ENCODE measurements around the gene HS6ST3. TPM values are rescaled to one million over a fixed set of nuclear protein-coding genes. Genes with fewer than 3 reads are reported as not detected.

Gene HS6ST3
- total RNA-seq, 1 donor from 2014 or later, result 1.3 TPM

DNA sequence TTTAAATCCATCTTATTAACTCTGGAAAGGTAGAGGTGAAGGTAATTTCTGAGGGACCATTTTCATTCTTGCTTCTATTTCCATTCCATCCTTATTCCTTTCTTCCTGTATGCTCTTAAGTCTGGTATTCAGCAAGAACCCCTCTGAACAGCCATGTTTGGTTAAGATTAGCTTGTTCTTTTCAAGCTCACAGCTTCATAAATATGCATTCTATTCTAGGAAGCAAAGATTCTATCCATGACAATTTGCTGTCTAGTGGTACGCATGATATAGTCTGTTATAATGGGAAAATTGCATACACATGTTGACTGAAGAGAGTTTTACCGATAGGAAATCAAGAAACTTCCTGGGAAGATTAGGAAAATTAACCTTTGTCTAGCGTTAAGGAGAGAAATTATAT lies 218.7 kb downstream of the HS6ST3 start:
- TF ChIP-seq, protein P1, sequence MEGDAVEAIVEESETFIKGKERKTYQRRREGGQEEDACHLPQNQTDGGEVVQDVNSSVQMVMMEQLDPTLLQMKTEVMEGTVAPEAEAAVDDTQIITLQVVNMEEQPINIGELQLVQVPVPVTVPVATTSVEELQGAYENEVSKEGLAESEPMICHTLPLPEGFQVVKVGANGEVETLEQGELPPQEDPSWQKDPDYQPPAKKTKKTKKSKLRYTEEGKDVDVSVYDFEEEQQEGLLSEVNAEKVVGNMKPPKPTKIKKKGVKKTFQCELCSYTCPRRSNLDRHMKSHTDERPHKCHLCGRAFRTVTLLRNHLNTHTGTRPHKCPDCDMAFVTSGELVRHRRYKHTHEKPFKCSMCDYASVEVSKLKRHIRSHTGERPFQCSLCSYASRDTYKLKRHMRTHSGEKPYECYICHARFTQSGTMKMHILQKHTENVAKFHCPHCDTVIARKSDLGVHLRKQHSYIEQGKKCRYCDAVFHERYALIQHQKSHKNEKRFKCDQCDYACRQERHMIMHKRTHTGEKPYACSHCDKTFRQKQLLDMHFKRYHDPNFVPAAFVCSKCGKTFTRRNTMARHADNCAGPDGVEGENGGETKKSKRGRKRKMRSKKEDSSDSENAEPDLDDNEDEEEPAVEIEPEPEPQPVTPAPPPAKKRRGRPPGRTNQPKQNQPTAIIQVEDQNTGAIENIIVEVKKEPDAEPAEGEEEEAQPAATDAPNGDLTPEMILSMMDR (IDR thresholded peaks at IDR 0.05; ENCODE audit: partially characterized antibody, unreplicated experiment), result no peak
- no peaks in the 10 kb centered on the region for H3K27me3 Mint-ChIP-seq (ENCODE audit: unreplicated experiment)

DNA sequence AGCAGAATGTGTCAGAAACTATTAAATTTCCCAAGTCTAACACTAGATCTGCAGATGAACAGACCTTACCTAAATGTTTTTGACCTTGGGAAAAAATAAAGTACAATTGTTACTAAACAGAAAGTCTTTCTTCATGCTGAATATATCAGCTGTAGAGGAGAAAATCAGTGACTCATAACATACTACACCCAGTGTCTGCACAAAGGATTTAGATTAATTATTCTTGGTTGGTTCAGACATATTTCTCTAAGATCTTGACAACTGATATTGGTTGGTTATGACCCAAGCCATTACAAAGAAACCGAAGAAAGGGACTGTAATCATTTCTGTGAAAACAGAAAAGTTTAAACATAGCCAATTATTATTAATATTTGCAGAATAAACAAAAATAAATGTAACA lies 225.1 kb downstream of the HS6ST3 start:
- no peak overlapping the region for H3K4me3 Mint-ChIP-seq (ENCODE audit: unreplicated experiment)
- TF ChIP-seq, protein P1 (IDR thresholded peaks at IDR 0.05; ENCODE audit: partially characterized antibody, unreplicated experiment), result no peak
- H3K27me3 Mint-ChIP-seq (ENCODE audit: unreplicated experiment), result no peaks in the 10 kb centered on the region
- H3K9me3 Mint-ChIP-seq (ENCODE audit: unreplicated experiment), result no peaks in the 10 kb centered on the region
- no peak for DNase-seq
- no peaks in the 10 kb centered on the region for H3K36me3 Mint-ChIP-seq (ENCODE audit: unreplicated experiment)
- no peaks in the 10 kb centered on the region for H3K4me1 Mint-ChIP-seq (ENCODE audit: low read depth, unreplicated experiment)
- no peak overlapping the region for H3K27ac Mint-ChIP-seq (ENCODE audit: unreplicated experiment)

More for the DNA sequence above, 218.7 kb downstream of the HS6ST3 start:
- H3K4me3 Mint-ChIP-seq (ENCODE audit: unreplicated experiment), result no peak overlapping the region
- H3K9me3 Mint-ChIP-seq (ENCODE audit: unreplicated experiment), result no peaks in the 10 kb centered on the region
- H3K27ac Mint-ChIP-seq (ENCODE audit: unreplicated experiment), result no peak overlapping the region
- no peaks in the 10 kb centered on the region for H3K4me1 Mint-ChIP-seq (ENCODE audit: low read depth, unreplicated experiment)
- no peak for DNase-seq
- H3K36me3 Mint-ChIP-seq (ENCODE audit: unreplicated experiment), result no peaks in the 10 kb centered on the region

DNA sequence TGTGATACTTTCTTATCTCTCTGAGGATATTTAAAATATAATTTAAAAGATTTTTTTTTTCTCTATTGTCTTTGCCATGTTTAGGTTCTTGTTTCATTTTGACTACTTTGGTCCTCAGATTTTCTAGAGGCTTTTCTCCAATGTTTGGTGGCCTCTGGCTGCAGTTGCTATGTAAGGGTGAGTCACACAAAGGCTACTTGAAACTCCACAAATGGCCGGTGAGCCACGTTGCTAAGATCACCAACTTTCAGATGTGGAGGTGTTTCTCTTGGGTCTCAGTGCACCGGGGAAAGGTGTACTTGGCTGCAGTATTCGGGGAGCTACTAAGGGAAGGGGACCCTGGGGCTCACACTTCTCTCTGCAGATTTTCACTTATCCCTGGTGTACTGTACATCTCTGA lies 248.1 kb downstream of the HS6ST3 start:
- no peaks in the 10 kb centered on the region for H3K27me3 Mint-ChIP-seq (ENCODE audit: unreplicated experiment)
- no peak for DNase-seq
- no peak overlapping the region for H3K27ac Mint-ChIP-seq (ENCODE audit: unreplicated experiment)
- H3K4me1 Mint-ChIP-seq (ENCODE audit: low read depth, unreplicated experiment), result no peaks in the 10 kb centered on the region
- TF ChIP-seq, protein P1 (IDR thresholded peaks at IDR 0.05; ENCODE audit: partially characterized antibody, unreplicated experiment), result no peak
- H3K9me3 Mint-ChIP-seq (ENCODE audit: unreplicated experiment), result no peaks in the 10 kb centered on the region
- no peak overlapping the region for H3K4me3 Mint-ChIP-seq (ENCODE audit: unreplicated experiment)
- H3K36me3 Mint-ChIP-seq (ENCODE audit: unreplicated experiment), result peaks cover 6% of the 10 kb centered on the region

DNA sequence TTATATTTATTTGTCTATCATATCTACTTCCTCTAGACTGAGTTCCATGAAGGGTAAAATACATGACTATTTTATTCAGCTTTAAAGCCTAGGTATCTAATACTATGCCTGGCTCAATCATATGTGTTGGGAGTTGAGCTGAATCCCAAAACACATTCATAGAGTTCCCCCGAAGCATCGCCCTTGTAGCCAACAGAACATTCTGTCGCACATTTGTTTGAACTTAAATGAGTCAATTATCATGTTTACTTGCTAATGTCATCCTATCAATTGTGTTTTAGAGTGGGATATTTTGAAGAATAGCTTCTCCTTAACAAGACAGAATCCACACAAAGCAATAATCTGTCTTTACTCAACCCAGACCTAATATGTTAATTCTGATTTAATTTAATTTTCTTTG lies 252.4 kb downstream of the HS6ST3 start:
- no peaks in the 10 kb centered on the region for H3K27me3 Mint-ChIP-seq (ENCODE audit: unreplicated experiment)
- no peaks in the 10 kb centered on the region for H3K9me3 Mint-ChIP-seq (ENCODE audit: unreplicated experiment)
- H3K36me3 Mint-ChIP-seq (ENCODE audit: unreplicated experiment), result no peaks in the 10 kb centered on the region
- H3K4me3 Mint-ChIP-seq (ENCODE audit: unreplicated experiment), result no peak overlapping the region
- TF ChIP-seq, protein P1 (IDR thresholded peaks at IDR 0.05; ENCODE audit: partially characterized antibody, unreplicated experiment), result no peak
- no peak overlapping the region for H3K27ac Mint-ChIP-seq (ENCODE audit: unreplicated experiment)
- DNase-seq, result no peak
- no peaks in the 10 kb centered on the region for H3K4me1 Mint-ChIP-seq (ENCODE audit: low read depth, unreplicated experiment)

GRCh38 chr13:96342852-96343465 lies 253.1 kb downstream of the HS6ST3 start:
- no peak for DNase-seq
- Mint-ChIP-seq H3K4me1 (ENCODE audit: low read depth, unreplicated experiment) (no peaks in the 10 kb centered on the region), H3K4me3 (ENCODE audit: unreplicated experiment) (no peak overlapping the region), H3K9me3 (ENCODE audit: unreplicated experiment) (no peaks in the 10 kb centered on the region), H3K36me3 (ENCODE audit: unreplicated experiment) (no peaks in the 10 kb centered on the region), H3K27me3 (ENCODE audit: unreplicated experiment) (no peaks in the 10 kb centered on the region), H3K27ac (ENCODE audit: unreplicated experiment) (no peak overlapping the region)
- TF ChIP-seq, protein P1 (IDR thresholded peaks at IDR 0.05; ENCODE audit: partially characterized antibody, unreplicated experiment), result no peak
